Fibroblast of lung (primary cell): ENCODE measurements around the gene ORC3. TPM values are rescaled to one million over a fixed set of nuclear protein-coding genes. Genes with fewer than 3 reads are reported as not detected.
A peak's percentile ranks its signal among the peaks of the same experiment; 100 is the strongest.

ENCODE experiments used
- DNase-seq, 2 donors: peaks; one replicate each; pipeline versions ENCODE4 v3.0.0 to v3.0.0-alpha.2; 2010; ENCODE audit warnings: low read depth in 2 of 2
- H2AFZ ChIP-seq: 2 replicates; pipeline ENCODE4 v1.5.1; 2012; ENCODE audit warnings: low read length, control low read depth, inconsistent platforms
- H3K27ac ChIP-seq: 2 replicates; pipeline ENCODE4 v1.5.1; 2011; ENCODE audit warnings: low read length, control low read depth; ENCODE audit not compliant: insufficient read depth
- H3K27me3 ChIP-seq: 2 replicates; pipeline ENCODE4 v1.5.1; 2011; ENCODE audit warnings: mild to moderate bottlenecking, low read length; ENCODE audit not compliant: control insufficient read depth, insufficient read depth
- H3K36me3 ChIP-seq: 2 replicates; pipeline ENCODE4 v1.5.1; 2011; ENCODE audit warnings: low read length; ENCODE audit not compliant: control insufficient read depth, insufficient read depth
- H3K4me1 ChIP-seq: 2 replicates; pipeline ENCODE4 v1.5.1; 2011; ENCODE audit warnings: low read length; ENCODE audit not compliant: control insufficient read depth, insufficient read depth; ENCODE audit errors: extremely low read depth
- H3K4me2 ChIP-seq: 2 replicates; pipeline ENCODE4 v1.5.1; 2011; ENCODE audit warnings: low read length, control low read depth; ENCODE audit not compliant: insufficient read depth; ENCODE audit errors: extremely low read depth
- H3K4me3 ChIP-seq, 4 experiments: fragments of 200-600 bp in 1 of 4; sonication (generic) in 1 of 4; replicated peaks in 1 of 4; 2 replicates each; pipeline ENCODE4 v1.5.1; 2011 to 2016; ENCODE audit warnings: low read length in 4 of 4, low read depth in 3 of 4, mild to moderate bottlenecking in 3 of 4, control low read depth in 2 of 4, inconsistent platforms in 1 of 4, mixed read lengths in 1 of 4; ENCODE audit not compliant: insufficient read depth in 1 of 4; ENCODE audit errors: control extremely low read depth in 1 of 4
- H3K79me2 ChIP-seq: 2 replicates; pipeline ENCODE4 v1.5.1; 2012; ENCODE audit warnings: mild to moderate bottlenecking, low read length, inconsistent platforms; ENCODE audit not compliant: control insufficient read depth, insufficient read depth
- H3K9ac ChIP-seq: 2 replicates; pipeline ENCODE4 v1.5.1; 2011; ENCODE audit warnings: mild to moderate bottlenecking, low read length, control low read depth; ENCODE audit not compliant: insufficient read depth
- H3K9me3 ChIP-seq: 2 replicates; pipeline ENCODE4 v1.5.1; 2012; ENCODE audit warnings: low read depth, low read length; ENCODE audit not compliant: control insufficient read depth, insufficient read depth
- H4K20me1 ChIP-seq: 2 replicates; pipeline ENCODE4 v1.5.1; 2011; ENCODE audit warnings: low read length; ENCODE audit not compliant: control insufficient read depth, insufficient read depth; ENCODE audit errors: extremely low read depth
- CTCF ChIP-seq, 2 donors: IDR thresholded peaks in 1 of 2; conservative IDR thresholded peaks in 1 of 2; 1 replicate in 1 of 2; 2 replicates in 1 of 2; pipeline ENCODE4 v1.5.1; 2011 to 2012; ENCODE audit warnings: low read length in 2 of 2, control low read depth in 1 of 2, inconsistent platforms in 1 of 2, low read depth in 1 of 2, mild to moderate bottlenecking in 1 of 2
- EZH2 ChIP-seq: IDR thresholded peaks from 2 replicates; pipeline ENCODE4 v1.5.1; 2012; ENCODE audit warnings: low read length, control low read depth, mild to moderate bottlenecking; ENCODE audit errors: missing control alignments
- polyA plus RNA-seq, 2 donors: library from polyadenylated mRNA; depleted of rRNA in 1 of 2; stranded (reverse) in 1 of 2; unstranded in 1 of 2; fragments of >200 nt; gene quantifications; 2 replicates each; pipeline ENCODE4 v1.2.1, GENCODE V29; 2011 to 2012; ENCODE audit warnings: missing spikeins in 1 of 2
- total RNA-seq: library from RNA; depleted of rRNA; stranded (reverse); fragments of >200 nt; gene quantifications from 2 replicates; pipeline ENCODE4 v1.2.1, GENCODE V29; 2014

ORC3 gene
- total and polyA plus RNA-seq, 2 donors (not counting 1 experiment from before 2014, with no cell fraction given) = 23.8 to 37.9 TPM

DNA sequence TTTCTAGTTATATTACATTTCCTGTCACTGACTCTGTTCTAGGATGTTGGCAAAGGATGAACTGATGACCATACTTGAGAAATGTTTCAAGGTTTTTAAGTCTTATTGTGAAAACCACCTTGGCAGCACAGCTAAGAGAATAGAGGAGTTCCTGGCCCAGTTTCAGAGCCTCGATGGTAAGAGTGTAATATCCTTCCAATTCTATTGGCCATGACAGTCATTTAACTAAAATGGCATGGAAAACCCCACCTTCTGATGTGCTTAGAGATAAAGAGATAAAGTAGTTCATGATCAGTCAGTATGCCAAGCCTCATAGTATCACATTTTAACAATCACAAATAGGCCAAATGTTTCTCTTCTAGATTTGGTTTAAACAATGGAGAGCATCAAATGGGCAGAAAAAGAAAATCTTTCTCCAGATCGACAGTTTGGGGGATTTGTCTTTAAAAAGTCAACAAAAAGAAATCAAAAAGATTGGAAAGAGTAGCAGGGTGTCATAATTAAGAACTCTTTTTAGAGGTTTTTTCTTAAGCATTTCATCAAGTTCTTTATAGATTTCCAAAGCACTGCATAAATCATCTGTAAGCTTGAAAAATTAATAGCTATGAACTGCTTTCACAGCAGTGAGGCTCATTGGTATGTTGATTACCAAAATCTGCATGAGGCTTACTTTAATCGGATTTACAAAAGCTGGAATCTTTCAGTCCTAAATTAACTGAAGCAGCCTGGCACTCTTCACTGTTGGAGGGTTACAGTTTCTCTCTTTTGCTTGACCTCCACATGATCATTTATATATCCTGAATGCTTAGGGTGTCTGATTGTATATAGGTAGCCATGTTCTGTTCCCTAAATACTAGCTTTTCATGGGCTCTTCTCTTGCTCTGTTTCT is 63.4 kb downstream of the ORC3 start:
- Histone ChIP-seq H3K9ac (no peak overlapping the region), H3K27ac (no peak overlapping the region), H3K36me3 (no peaks in the 10 kb centered on the region), H3K4me2 (no peak overlapping the region), H4K20me1 (no peaks in the 10 kb centered on the region), H2AFZ (no peak overlapping the region), H3K27me3 (no peaks in the 10 kb centered on the region), H3K4me1 (no peaks in the 10 kb centered on the region), H3K9me3 (no peaks in the 10 kb centered on the region), H3K79me2 (no peaks in the 10 kb centered on the region), H3K4me3 (no peak overlapping the region)
- no peak for TF ChIP-seq CTCF (conservative IDR thresholded peaks at IDR 0.05 in 1 of 2, IDR thresholded peaks at IDR 0.05 in 1 of 2; ENCODE audit: low read depth in 1 of 2, low read length in 2 of 2)
- no peak for TF ChIP-seq EZH2
- no peak for DNase-seq

- no peaks in the 10 kb centered on the region for H3K27me3 ChIP-seq
- no peaks in the 10 kb centered on the region for H3K36me3 ChIP-seq
- no peak for DNase-seq
- no peak overlapping the region for H3K4me2 ChIP-seq
- no peaks in the 10 kb centered on the region for H3K9me3 ChIP-seq
- no peak overlapping the region for H3K27ac ChIP-seq
- no peaks in the 10 kb centered on the region for H3K79me2 ChIP-seq
- no peaks in the 10 kb centered on the region for H3K4me1 ChIP-seq
- no peak overlapping the region for H2AFZ ChIP-seq
- TF ChIP-seq EZH2 (no peak), CTCF (conservative IDR thresholded peaks at IDR 0.05 in 1 of 2, IDR thresholded peaks at IDR 0.05 in 1 of 2; ENCODE audit: low read depth in 1 of 2, low read length in 2 of 2) (no peak)
- H3K4me3 ChIP-seq = no peak overlapping the region
- H4K20me1 ChIP-seq = no peaks in the 10 kb centered on the region
- no peak overlapping the region for H3K9ac ChIP-seq
Measured at GRCh38 chr6:87654122-87654521, 64.2 kb downstream of the ORC3 start.

DNA sequence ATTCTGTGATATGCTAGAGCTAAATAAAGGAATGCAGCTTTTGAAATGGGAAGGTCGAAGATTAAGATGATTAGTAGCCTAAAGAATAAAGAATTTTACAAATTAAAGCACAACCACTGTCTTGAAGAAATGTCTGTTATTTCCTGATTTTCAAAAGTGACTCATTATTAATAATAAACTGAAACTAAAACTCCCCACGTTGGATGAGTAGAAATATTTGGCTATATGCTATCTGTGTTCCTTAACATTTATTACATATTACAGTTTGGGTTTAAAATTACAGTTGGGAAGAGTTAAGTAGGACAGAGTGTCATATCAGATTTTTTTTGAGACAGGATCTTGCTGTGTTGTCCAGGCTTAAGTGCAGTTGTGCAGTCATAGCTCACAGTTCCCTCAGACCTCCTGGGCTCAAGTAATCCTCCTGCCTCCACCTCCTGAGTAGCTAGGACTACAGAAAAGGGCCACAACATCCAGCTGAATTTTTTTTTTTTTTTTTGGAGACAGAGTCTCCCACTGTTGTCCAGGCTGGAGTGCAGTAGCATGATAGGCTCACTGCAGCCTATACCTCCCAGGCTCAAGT is 65.0 kb downstream of the ORC3 start:
- no peaks in the 10 kb centered on the region for H3K79me2 ChIP-seq
- no peaks in the 10 kb centered on the region for H3K36me3 ChIP-seq
- no peaks in the 10 kb centered on the region for H3K9me3 ChIP-seq
- no peaks in the 10 kb centered on the region for H3K27me3 ChIP-seq
- H3K4me3 ChIP-seq = no peak overlapping the region
- no peak overlapping the region for H2AFZ ChIP-seq
- DNase-seq = no peak
- TF ChIP-seq CTCF (conservative IDR thresholded peaks at IDR 0.05 in 1 of 2, IDR thresholded peaks at IDR 0.05 in 1 of 2; ENCODE audit: low read depth in 1 of 2, low read length in 2 of 2) (no peak), EZH2 (no peak)
- H4K20me1 ChIP-seq = no peaks in the 10 kb centered on the region
- H3K4me1 ChIP-seq = peaks cover 3% of the 10 kb centered on the region
- H3K4me2 ChIP-seq = peak overlapping the region; percentile 35
- no peak overlapping the region for H3K9ac ChIP-seq
- H3K27ac ChIP-seq = no peak overlapping the region
